Measurements from ENCODE around the gene GNB1L.

GRCh38 chr22:19739448-19739895 lies 115.2 kb downstream of the GNB1L start:
- TF ChIP-seq CTCF (conservative IDR thresholded peaks at IDR 0.05; ENCODE audit: low read depth, low read length) = no peak
- no peak for TF ChIP-seq EZH2 (IDR thresholded peaks at IDR 0.05; ENCODE audit: low read length, unreplicated experiment)
- no peak for TF ChIP-seq EZH2phosphoT487 (IDR thresholded peaks at IDR 0.05; ENCODE audit: borderline replicate concordance, low read length)
